UCSD-AML1 (cell line): Measurements from ENCODE around the gene HDGFL2.
A peak's percentile ranks its signal among the peaks of the same experiment; 100 is the strongest.
"Not testable (repeated sequence)": the region's sequence is repeated elsewhere in the genome, so short reads cannot be mapped to it uniquely, and the experiment has no call there.

ENCODE experiments used
- DNase-seq: peaks from one replicate; lab custom pipeline; 2025; ENCODE audit not compliant: unreplicated experiment; lab: John Stamatoyannopoulos, UW

The HDGFL2 gene

DNA sequence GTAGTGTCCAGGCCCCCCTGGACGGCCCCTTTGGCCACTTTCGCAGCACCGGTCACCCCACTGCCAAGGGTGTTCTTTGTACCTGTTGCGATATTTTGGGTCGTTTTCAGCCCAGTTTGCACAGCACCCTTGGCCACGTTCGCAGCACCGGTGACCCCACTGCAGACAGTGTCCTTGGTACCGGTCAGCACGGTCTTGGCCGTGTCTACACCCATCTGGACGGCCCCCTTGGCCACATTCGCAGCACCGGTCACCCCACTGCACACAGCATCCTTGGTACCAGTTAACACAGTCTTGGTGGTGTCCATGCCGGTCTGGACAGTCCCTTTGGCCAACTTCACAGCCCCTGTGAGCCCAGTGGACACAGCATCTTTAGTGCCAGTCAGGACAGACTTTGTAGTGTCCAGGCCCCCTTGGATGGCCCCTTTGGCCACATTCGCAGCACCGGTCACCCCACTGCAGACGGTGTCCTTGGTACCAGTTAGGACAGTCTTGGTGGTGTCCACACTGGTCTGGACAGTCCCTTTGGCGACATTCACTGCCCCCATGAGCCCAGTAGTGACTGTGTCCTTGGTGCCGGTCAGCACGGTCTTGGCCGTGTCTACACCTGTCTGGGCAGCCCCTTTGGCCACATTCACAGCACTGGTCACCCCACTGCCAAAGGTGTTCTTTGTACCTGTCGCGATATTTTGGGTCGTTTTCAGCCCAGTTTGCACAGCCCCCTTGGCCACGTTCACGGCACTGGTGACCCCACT, 39.4 kb downstream of the HDGFL2 start:
- no peak for DNase-seq

DNA sequence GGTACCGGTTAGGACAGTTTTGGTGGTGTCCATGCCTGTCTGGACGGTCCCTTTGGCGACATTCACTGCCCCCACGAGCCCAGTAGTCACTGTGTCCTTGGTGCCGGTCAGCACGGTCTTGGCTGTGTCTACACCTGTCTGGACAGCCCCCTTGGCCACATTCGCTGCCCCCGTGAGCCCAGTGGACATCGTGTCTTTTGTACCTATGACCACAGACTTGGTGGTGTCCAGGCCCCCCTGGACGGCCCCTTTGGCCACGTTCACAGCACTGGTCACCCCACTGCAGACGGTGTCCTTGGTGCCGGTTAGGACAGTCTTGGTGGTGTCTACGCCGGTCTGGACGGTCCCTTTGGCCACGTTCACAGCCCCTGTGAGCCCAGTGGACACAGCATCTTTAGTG, 40.0 kb downstream of the HDGFL2 start:
- no peak for DNase-seq

DNA sequence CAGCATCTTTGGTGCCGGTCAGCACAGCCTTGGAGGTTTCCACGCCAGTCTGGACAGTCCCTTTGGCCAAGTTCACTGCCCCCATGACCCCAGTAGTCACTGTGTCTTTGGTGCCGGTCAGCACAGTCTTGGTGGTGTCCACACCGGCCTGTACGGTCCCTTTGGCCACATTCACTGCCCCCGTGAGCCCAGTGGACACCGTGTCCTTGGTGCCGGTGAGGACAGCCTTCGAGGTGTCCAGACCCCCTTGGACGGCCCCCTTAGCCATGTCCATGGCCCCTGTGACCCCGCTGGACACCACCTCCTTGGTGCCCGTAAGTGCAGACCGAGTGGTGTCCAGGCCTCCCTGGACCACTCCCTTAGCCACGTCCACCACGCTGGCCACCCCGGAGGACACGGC, 41.2 kb downstream of the HDGFL2 start:
- no peak for DNase-seq

DNA sequence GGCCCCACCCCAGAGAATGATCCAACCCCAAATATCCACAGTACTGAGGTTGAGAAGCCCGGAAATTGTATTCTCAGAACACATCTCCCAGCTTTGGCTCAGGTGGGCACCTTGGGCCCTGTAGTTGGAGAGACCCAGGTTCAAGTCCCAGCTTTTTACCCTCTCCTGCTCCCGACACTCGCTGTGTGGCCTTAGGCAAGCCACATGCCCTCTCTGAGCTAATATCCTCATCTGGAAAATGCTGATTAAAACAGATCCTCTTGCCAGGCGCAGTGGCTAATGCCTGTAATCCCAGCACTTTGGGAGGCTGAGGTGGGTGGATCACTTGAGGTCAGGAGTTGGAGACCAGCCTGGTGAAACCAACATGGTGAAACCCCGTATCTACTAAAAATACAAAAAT, 43.6 kb downstream of the HDGFL2 start:
- DNase-seq: no peak

DNA sequence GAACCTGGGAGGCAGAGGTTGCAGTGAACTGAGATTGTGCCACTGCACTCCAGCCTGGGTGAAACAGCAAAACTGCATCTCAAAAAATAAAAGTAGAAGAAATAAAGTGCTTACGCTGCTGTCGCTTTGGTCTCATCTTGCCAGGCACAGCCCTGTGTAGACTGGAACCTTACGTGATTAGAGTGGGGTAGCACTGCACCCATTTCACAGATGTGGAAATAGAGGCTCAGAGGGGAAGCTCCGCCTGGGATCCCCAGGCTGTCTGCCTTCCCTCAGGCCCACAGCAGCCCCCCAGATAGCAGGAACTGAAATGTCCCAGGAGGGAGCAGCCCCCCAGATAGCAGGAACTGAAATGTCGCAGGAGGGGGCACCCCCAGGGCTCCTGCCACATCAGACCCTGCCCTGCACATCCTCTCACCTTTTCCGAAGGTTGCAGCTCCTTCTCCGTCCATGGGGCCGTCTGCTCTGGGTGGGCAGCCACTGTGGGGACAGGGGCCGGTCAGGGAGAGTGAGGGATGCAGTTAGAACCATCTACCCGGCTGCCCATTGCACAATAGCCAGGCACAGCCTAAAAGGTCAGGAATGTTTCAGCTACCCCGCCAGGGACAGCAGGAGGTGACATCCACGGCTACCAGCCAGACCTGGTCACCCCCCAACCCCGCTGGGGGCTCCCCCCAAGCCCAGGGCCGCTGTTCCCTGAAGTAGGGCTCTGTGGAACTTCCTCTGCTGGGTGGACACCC, 44.3 kb downstream of the HDGFL2 start:
- DNase-seq: no peak

DNA sequence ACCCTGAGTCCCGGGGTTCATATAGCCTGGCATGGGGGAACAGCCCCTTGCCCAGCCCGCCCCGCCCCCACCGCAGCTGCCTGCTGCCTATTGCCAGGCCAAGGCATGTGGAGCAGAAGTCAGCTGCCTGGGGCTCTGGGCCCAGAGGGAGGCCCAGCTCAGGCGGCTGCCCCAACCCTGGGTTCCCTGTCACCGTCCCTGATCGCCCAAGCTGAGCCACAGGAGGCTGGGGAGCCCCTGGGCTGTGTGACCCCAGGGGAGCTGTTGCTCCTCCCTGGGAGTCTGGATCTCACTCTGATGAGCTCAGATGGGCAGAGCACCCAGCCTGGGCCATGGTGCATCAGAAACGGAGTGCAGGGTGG, 44.8 kb downstream of the HDGFL2 start:
- DNase-seq: no peak

DNA sequence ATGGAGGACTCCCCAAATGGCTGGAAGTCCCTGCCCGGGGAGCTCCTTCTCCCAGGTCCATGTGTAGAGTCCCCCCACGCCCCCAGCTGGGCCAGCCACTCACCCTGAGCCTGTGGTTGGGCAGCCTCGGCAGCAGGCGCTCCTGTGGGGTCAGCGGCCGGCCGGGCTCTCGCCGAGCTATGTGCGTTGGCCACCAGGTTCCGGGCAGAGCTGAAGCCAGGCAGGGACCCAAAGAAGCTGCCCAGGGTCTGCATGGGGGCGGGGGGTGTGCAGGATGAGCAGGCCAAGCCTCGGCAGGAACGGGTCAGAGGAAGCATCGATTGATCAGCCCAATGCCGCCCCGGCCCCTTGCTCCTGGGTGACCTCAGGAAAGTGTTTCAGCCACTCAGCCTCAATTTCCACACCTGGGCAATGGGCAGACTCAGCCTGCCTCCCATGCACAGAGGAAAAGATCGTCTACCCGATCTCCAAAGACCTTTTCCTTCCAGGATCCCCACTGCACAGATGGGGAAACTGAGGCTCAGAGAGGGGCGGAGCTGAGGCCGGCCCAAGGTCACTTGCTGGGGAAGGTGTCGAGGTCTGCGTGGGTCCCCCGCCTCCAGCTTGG, 45.5 kb downstream of the HDGFL2 start:
- DNase-seq: no peak

DNA sequence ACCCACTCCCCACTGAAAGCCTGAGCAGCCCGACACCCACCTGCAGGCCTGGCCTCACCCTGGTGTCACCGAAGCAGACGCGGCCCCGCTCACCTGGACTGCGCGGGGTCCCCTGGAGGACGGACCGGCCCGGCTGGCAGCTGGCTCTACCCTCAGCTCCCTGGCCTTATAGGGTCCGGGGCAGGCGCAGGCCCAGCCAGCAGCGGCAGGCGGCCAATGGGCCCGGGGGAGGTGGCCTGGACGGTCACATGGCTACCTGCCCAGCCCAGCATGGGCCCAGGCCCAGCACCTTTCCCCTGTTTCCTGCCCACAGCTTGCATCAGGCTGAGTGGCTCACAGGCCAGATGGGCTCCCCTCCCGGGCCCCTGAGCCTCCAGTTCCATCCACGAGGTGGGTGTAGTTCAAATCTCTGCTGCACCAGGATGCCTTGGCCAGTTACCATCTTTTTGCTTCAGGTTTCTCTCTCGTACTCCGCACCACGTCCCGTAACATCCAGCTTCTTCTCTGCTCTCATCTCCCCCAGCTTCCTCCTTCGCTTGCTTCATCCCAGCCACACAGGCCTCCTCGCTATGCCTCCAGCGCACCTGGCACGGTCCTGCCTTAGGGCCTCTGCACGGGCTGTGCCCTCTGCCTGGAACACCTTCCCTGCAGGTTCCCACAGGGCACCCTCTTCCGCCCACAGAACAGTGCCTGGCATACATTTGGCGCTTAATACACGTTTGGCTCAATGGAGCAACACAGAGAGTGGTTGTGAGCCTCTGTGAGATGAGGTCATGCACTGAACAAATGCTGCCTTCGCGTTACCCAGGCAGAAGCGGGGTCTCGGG, 46.5 kb downstream of the HDGFL2 start, which contains the start of gene PLIN4:
PLIN4 (minus strand) TSS at position 142 of the 827 bp plus-strand sequence. CDS start 214 bp downstream, outside the sequence.
- no peak for DNase-seq

DNA sequence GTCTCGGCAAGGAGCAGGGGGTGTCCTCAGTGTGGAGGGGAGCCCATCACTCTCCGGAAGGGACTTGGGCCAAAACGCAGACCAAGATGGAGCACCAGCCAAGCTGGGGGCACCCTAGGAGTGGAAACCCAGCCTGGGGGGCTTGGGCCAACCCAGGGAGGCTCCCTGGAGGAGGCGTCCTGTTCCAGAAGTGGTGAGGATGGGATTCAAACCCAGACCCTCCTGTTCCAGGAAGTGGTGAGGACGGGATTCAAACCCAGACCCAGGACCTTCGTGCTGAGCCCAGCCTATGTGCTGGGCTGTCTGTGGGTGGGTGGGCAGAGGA, 47.0 kb downstream of the HDGFL2 start:
- DNase-seq: no peak

DNA sequence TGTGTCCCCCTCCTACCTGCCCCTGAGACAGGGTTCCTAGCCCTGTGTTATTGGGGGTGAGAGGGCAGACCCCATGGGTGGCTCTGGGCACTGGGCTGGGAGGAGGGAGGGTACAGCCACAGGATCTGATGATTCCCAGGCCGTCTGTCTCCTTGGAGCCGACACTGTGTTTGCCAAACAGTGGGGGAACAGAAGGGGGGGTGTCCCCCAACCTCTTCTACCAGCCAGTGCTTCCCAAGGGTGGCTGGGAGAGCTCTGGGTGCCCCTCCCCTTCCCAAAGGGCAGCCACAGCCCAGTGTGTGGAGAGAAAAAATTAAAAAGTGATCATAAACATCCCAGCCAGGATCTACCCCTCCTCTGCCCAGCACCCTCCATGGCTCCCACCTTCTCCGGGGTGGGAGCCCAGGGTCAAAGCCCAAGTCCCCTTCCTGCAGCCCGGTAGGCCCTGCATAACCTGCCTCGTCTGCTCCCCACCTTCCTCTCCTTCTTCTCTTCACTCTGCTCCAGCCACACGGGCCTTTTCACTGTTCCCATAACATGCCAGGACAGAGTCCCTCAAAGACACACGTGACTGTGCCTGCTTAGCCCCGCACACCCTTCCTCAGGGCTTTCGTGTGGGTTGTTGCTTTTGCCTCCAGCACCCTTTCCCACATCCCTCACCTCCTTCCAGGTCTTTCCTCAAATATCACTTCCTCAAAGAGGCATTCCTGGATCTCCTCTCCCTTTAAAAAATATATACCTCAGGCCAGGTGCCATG, 47.6 kb downstream of the HDGFL2 start:
- DNase-seq: no peak

DNA sequence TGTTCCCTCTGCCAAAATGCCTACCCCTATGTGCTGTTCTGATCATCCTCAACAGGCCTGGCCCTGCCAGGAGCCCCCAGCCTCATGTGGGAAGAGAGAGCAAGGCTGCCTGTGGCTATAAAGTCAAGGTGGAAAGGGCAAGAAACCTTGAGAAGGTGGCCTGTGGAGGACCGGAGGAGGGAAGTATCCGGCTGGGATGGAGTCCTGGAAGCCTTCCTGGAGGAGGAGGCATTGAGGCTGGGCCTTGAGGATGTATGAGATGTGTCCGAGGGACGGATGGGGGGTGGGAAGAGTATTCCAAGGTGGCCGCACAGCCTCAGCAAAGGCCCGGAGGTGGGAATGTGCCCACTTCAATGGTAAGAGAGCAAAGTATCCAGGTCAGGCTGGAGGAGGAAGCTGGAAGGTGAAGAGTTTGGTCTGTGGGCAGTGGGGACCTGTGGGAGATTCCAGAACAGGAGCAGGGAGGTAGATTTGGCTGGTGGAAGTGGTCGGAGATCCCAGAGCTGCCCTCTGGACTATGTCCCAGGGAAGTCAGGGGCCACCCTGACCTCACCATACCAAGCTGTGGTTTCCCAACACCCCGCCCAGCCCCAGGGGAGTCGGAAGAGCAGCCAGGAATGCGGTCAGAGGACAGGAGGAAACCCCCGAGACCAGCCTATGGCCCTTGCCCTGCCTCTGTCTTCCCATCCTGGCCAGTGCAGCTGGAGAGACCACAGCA, 49.2 kb downstream of the HDGFL2 start:
- DNase-seq: peak; percentile 20

DNA sequence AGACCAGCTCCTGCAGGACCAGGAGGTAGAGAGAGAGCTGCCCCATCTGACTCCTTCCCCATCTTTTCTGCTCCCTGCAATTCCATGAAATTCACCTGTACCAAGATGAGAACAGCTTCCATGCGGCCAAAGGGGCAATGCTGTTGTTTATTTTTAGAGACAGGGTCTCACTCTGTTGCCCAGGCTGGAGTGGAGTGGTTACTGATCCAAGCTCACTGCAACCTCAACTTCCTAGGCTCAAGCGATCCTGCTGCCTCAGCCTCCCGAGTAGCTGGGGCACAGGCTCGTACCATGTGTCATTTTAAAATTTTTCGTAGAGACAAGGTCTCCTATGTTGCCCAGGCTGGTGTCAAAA, 49.8 kb downstream of the HDGFL2 start:
- no peak for DNase-seq

DNA sequence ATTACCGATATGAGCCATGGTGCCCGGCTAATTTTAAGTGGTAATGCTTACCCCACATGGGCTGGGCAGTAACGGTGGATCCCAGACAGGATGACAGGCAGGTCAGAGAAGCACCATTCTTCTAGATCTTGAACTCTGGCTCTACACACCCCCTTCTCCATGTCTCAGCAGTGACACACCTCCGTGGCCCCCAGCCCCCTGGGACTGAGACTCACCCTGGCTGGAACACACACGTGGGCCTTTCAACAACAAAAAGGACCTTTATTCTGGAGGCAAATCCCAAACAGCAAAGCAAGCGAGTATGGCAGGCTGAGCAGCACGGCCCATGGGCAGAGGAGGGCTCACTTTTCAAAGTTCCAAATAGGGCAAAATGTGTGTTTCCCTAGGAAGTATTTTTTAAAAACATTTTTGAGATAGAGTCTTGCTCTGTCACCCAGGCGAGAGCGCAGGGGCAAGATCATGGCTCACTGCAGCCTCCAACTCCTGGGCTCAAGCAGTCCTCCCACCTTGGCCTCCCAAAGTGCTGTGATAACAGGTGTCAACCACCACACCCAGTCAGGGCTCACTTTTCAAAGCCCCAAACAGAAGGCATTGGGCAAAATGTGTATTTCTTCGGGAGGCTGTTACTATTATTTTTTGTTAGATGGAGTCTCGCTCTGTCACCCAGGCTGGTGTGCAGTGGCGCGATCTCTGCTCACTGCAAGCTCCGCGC, 50.4 kb downstream of the HDGFL2 start:
- no peak for DNase-seq

DNA sequence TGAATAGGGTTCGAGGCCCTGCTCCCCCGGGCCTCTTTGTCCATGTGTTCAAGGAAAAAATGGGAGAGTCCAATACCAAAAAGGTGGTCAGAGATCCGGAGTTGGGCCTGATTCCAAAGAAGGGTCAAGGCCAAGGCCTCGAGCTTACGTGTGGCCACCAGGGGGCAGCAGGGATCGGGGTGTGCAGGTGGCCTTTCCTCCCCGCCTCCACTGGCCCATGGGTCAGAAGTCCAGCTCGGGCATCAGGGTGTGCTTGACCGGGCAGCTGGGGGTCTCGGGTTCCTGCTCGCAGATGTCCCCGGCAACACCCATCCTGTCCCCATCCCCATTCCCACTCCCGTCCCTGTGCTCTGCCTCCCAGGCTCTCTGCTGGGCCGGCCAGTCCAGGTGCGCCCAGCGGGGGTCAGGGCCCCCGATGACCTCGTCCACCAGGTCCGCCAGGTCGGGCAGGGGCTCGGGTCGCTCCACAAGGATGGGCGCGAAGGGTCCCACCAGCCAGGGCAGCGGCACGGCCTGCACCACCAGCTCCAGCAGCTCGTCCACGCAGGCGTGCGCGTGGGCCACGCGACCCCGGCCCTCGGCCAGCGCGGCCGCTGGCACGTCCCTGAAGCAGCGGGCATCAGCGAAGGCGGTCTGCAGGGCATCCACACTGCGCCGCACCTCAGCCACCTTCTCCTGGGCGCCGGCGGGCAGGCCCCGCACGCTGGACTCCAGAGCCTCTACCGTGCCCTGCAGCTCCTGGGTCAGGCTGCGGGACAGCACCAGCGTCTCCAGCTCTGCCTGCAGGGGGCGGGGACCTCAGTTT, 51.4 kb downstream of the HDGFL2 start:
- DNase-seq: peak; percentile 44

DNA sequence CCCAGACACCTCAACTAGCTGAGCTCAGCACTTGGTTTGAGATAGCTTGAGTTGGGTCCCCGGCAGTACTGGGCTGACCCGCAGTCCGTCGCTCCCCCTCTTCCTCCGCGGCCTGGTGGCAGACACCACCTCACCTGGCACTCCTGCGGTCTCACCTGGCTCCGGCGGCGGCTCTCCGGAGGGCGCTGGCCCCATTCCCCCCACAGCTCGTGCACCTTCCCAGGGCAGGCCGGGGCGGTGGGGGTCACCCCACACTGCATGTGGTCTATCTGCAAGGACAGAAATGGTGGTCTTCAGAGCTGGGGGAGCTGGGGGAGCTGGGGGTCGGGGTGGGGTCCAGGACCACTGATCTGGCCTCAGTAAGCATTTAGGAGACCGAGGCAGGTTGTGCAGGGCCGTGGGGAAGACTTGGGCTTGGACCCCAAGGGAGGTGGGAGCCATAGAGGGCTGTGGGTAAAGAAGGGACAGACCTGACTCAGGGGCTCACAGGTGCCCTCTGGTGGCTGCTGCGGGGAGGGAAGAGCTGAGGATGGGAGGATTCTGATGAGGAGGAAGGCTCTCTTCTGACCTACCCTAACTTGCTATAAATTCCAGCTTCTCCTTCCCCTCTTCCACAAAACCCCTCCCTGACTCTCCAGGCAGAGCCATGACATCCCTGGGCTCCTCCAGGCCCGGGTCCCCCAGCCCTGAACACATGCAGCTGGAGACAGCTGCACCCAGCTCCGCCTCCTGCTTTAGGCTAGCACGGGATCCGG, 52.9 kb downstream of the HDGFL2 start:
- peak; percentile 69 for DNase-seq

DNA sequence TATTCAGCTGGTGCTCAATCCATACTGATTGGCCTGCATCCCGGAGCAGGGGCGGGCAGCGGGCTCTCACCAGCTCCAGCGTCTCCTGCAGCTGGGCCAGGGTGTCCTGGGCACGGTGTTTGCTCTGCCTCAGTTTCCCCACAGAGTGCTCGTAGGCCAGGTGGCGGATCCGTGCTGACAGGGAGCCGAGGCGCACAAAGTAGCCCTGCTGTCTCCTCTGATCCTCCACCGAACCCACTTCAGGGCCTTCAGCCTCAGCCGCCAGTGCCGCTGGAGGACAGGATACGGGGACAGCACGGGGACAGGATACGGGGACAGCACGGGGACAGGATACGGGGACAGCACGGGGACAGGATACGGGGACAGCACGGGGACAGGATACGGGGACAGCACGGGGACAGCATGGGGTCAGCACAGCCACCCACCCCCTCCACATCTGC, 53.5 kb downstream of the HDGFL2 start:
- no peak for DNase-seq

DNA sequence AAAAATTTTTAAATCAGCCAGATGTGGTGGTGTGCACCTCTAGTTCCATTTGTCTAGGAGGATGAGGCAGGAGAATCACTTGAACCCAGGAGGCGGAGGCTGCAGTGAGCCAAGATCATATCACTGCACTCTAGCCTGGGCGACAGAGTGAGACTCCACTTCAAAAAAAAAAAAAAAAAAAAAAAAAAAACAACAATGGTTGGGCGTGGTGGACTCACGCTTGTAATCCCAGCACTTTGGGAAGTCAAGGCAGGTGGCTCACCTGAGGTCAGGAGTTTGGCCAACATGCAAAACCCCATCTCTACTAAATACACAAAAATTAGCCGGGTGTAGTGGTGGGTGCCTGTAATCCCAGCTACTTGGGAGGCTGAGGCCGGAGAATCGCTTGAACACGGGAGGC, 55.3 kb downstream of the HDGFL2 start:
- not testable (repeated sequence) for DNase-seq

DNA sequence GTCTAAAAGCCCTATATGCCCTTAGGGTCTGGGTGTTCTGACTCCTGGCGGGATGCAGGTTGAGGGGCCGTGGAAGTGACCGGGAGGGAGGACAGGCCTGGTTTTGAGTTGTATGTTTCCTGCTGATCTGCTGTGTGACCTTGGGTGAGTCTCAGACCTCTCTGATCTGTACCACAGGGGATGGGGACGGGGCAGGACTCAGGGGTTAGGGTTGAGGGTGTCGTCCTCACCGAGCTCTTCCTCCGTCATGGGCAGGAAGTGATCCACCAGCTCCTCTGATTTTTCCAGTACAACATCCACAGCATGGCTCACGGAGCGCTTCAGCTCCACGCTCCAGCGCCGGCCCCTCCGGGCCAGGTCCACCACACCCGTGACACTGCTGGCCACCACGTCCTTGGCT, 56.7 kb downstream of the HDGFL2 start:
- DNase-seq: no peak
